Testis (tissue), 2 donors: ENCODE results near the gene ERI3.

Experiments used
- POLR2A ChIP-seq: fragments of 450-650 bp; IDR thresholded peaks from one replicate; pipeline ENCODE4 v1.6.1; 2017; ENCODE audit warnings: antibody characterized with exemption, mild to moderate bottlenecking, moderate library complexity
- TF ChIP-seq, protein P1 (sequence below), 3 experiments: fragments of 450-650 bp in 2 of 3; fragments of 200-600 bp in 1 of 3; sonication (generic) in 1 of 3; IDR thresholded peaks; one replicate each; pipeline ENCODE4 v1.5.1; 2016 to 2019; ENCODE audit warnings: antibody characterized with exemption in 3 of 3, mild to moderate bottlenecking in 2 of 3, moderate library complexity in 1 of 3

DNA sequence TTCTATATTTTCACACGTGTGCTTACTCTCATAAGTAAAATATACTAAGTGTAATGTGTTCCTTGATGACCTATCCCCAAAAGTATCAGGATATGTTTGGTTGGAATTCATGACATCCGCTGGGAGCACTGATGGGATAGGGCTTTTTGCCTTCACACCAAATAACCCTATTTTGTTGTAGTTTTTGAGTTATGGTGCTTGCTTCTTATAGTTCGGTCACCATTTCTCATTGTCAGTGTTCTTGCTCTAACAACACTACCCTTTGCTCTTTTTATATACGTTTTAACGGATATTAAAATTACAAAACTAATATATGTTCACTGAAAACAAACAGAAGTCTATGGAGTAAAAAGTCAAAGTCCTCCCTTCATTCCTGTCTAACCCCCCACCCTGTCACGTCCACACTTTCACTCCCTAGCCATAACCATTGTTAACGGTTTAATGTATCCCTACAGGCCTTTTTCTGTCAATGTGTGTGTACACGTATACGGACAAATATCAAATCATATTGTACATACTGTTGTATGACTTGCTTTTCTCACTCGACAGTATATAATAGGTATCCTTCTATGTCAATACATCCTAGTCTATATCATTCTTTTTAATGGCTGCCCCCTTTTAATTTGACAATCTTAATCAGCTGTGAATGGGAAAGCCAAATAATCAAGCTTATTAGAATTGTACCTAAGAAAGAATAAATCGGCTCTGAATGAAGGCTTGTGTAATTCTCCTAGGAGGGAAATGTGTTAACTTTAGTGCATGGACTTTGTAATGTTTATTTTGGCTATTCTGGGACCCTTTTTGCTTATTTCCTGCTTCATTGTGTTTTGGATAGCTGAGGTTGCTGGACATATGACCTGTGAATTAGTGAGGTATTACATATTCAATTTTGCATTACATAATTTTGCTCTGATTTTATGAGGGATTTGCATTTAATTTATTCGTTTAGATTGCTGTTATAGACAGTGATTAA, 46.5 kb upstream of the ERI3 start:
- TF ChIP-seq, protein P1, sequence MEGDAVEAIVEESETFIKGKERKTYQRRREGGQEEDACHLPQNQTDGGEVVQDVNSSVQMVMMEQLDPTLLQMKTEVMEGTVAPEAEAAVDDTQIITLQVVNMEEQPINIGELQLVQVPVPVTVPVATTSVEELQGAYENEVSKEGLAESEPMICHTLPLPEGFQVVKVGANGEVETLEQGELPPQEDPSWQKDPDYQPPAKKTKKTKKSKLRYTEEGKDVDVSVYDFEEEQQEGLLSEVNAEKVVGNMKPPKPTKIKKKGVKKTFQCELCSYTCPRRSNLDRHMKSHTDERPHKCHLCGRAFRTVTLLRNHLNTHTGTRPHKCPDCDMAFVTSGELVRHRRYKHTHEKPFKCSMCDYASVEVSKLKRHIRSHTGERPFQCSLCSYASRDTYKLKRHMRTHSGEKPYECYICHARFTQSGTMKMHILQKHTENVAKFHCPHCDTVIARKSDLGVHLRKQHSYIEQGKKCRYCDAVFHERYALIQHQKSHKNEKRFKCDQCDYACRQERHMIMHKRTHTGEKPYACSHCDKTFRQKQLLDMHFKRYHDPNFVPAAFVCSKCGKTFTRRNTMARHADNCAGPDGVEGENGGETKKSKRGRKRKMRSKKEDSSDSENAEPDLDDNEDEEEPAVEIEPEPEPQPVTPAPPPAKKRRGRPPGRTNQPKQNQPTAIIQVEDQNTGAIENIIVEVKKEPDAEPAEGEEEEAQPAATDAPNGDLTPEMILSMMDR (IDR thresholded peaks at IDR 0.05) = no peak
- TF ChIP-seq POLR2A = no peak
